ENCODE results near the gene VIT. TPM values are rescaled to one million over a fixed set of nuclear protein-coding genes. Genes with fewer than 3 reads are reported as not detected.
A peak's percentile ranks its signal among the peaks of the same experiment; 100 is the strongest.

The VIT gene
- total RNA-seq, 1 experiment from 2014 or later: not detected

DNA sequence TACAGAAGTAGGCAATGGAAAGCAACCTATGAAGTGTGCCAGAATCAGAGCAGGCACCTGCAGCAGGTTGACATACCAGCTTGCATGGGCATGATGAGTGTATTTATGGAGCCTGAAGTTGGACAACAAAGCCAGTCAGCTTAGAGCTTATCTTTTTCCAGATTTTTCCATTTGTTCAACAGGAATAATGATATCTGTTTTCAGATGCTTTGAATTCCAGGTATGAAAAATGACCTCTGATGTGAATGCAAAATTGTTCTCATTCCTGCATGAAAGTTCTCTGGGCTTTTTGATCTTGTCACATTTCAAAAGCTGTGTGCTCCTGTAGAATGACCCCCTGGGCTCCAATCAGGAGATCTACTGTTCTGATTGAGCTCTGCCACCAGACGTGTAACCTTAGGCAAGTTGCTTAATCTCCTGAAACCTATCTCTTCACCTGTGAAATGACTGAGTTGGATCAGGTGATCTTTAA, 38.2 kb upstream of the VIT start:
- Histone ChIP-seq H3K9me3 (ENCODE audit: insufficient read depth, low read depth) (0 out of 2 replicates have a peak, but pooled peaks cover 3% of the 10 kb centered on the region), H3K4me1 (replicated peaks; ENCODE audit: insufficient read depth) (peaks cover 19% of the 10 kb centered on the region), H3K36me3 (ENCODE audit: low read depth) (no peaks in the 10 kb centered on the region), H3K4me2 (no peak overlapping the region), H3F3A (ENCODE audit: insufficient read depth, low read depth) (peaks cover 8% of the 10 kb centered on the region; the same call in 1 of the 2 replicates), H2AFZ (no peak overlapping the region), H3K4me3 (no peak overlapping the region), H3K27ac (0 out of 2 replicates have a peak overlapping the region, but pooled peaks have one; percentile 2), H3K27me3 (ENCODE audit: insufficient read depth, low read depth) (no peaks in the 10 kb centered on the region), H3K79me2 (ENCODE audit: low read depth) (no peaks in the 10 kb centered on the region), H3K9me2 (ENCODE audit: insufficient read depth) (no peaks in the 10 kb centered on the region), H4K20me1 (ENCODE audit: insufficient read depth) (no peaks in the 10 kb centered on the region)
- peak; percentile 31 to 77 for DNase-seq
- ChIA-PET POLR2A (ENCODE audit: unreplicated experiment) (interaction anchor here (0.6 to 0.7 kb wide), 2 partner anchors 8 to 81 kb away, joined by 3 read pairs; no protein-coding TSS in a partner anchor), CTCF (no interaction called here)
- no TSS peak for BruUV-seq (replicated peaks)
- intact Hi-C loops (cut with micrococcal nuclease; ENCODE audit: unreplicated experiment): no loop called here
- TF ChIP-seq, protein P1, sequence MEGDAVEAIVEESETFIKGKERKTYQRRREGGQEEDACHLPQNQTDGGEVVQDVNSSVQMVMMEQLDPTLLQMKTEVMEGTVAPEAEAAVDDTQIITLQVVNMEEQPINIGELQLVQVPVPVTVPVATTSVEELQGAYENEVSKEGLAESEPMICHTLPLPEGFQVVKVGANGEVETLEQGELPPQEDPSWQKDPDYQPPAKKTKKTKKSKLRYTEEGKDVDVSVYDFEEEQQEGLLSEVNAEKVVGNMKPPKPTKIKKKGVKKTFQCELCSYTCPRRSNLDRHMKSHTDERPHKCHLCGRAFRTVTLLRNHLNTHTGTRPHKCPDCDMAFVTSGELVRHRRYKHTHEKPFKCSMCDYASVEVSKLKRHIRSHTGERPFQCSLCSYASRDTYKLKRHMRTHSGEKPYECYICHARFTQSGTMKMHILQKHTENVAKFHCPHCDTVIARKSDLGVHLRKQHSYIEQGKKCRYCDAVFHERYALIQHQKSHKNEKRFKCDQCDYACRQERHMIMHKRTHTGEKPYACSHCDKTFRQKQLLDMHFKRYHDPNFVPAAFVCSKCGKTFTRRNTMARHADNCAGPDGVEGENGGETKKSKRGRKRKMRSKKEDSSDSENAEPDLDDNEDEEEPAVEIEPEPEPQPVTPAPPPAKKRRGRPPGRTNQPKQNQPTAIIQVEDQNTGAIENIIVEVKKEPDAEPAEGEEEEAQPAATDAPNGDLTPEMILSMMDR (conservative IDR thresholded peaks at IDR 0.05): no peak
- TF ChIP-seq EZH2 (IDR thresholded peaks at IDR 0.05; ENCODE audit: low read depth): no peak

DNA sequence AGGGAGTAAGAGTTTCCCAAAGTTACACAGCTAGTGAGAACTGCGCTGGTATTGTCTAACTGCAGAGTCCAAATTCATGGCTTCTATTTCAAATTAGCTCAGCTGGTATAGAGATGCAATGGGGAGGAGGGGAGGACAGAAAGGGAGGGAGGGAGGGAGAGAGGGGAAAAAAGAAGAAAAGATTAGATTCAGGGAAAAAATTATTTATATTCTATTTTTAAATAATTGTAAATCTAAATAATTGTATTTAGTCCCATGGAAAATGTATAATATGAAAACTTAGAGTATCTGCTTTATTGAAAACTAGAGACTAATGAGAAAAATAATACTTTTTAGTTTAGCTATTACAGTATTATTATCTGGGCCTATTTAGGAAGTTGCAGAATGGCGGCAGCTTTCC, 37.3 kb upstream of the VIT start:
- no TSS peak for BruUV-seq (replicated peaks)
- H3K9me3 ChIP-seq (ENCODE audit: insufficient read depth, low read depth): 0 out of 2 replicates have a peak, but pooled peaks cover 3% of the 10 kb centered on the region
- CTCF ChIA-PET: interaction anchor here (0.7 kb wide), 1 partner anchor 126 kb away, joined by 3 read pairs; no protein-coding TSS in a partner anchor
- H3K4me1 ChIP-seq (replicated peaks; ENCODE audit: insufficient read depth): peaks cover 24% of the 10 kb centered on the region
- no peak overlapping the region for H3K27ac ChIP-seq
- H3K9me2 ChIP-seq (ENCODE audit: insufficient read depth): no peaks in the 10 kb centered on the region
- no peak overlapping the region for H3K4me3 ChIP-seq
- H3K4me2 ChIP-seq: no peak overlapping the region
- H3F3A ChIP-seq (ENCODE audit: insufficient read depth, low read depth): peaks cover 8% of the 10 kb centered on the region; the same call in 1 of the 2 replicates
- POLR2A ChIA-PET (ENCODE audit: unreplicated experiment): interaction anchor here (0.7 kb wide), 1 partner anchor 9 kb away, joined by 3 read pairs; no protein-coding TSS in a partner anchor
- H4K20me1 ChIP-seq (ENCODE audit: insufficient read depth): no peaks in the 10 kb centered on the region
- no peak overlapping the region for H2AFZ ChIP-seq
- no peaks in the 10 kb centered on the region for H3K27me3 ChIP-seq (ENCODE audit: insufficient read depth, low read depth)
- no peak for DNase-seq
- H3K36me3 ChIP-seq (ENCODE audit: low read depth): no peaks in the 10 kb centered on the region
- TF ChIP-seq EZH2 (IDR thresholded peaks at IDR 0.05; ENCODE audit: low read depth): no peak
- H3K79me2 ChIP-seq (ENCODE audit: low read depth): no peaks in the 10 kb centered on the region
- intact Hi-C loops (cut with micrococcal nuclease; ENCODE audit: unreplicated experiment): no loop called here

DNA sequence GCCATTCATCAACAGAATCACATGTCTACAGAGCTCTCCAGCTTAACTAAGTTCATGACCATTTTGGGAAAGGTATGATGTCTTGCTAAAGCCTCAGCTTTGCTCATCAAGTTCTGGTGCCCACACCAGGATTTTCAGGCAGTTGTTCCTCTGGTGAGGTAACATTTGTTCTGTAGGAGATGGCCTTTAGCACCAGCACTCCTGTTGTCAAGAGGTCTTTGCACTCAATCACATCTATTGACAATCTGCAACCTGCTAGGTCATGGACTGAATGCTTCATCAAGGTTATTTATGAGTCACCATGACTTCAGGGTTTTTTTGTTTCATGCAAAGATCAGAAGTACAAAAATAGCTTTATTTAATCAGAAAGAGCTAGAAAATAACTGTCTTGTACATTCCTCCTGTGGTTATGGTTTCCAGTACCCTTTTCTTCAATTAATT, 36.6 kb upstream of the VIT start:
- intact Hi-C loops (cut with micrococcal nuclease; ENCODE audit: unreplicated experiment): loop anchor here (5.0 to 10.0 kb wide), 2 partner anchors 98 to 195 kb away; no protein-coding TSS in a partner anchor
- ChIA-PET POLR2A (ENCODE audit: unreplicated experiment) (no interaction called here), CTCF (interaction anchor here (0.5 to 0.7 kb wide), 2 partner anchors 97 to 126 kb away, joined by 3 to 8 read pairs; no protein-coding TSS in a partner anchor)
- H3K9me2 ChIP-seq (ENCODE audit: insufficient read depth): no peaks in the 10 kb centered on the region
- TF ChIP-seq, protein P1 (conservative IDR thresholded peaks at IDR 0.05): no peak
- TF ChIP-seq EZH2 (IDR thresholded peaks at IDR 0.05; ENCODE audit: low read depth): no peak
- no peaks in the 10 kb centered on the region for H3K27me3 ChIP-seq (ENCODE audit: insufficient read depth, low read depth)
- peak overlapping the region; percentile 39; the same call in 1 of the 2 replicates for H3K27ac ChIP-seq
- H3F3A ChIP-seq (ENCODE audit: insufficient read depth, low read depth): peaks cover 8% of the 10 kb centered on the region; the same call in 1 of the 2 replicates
- no peaks in the 10 kb centered on the region for H4K20me1 ChIP-seq (ENCODE audit: insufficient read depth)
- H3K36me3 ChIP-seq (ENCODE audit: low read depth): no peaks in the 10 kb centered on the region
- H3K9me3 ChIP-seq (ENCODE audit: insufficient read depth, low read depth): 0 out of 2 replicates have a peak, but pooled peaks cover 3% of the 10 kb centered on the region
- DNase-seq: peak in 1 of 2 experiments; percentile 49
- no TSS peak for BruUV-seq (replicated peaks)
- peak overlapping the region; percentile 35; the same call in 1 of the 2 replicates for H2AFZ ChIP-seq
- peak overlapping the region; percentile 11; the same call in 1 of the 2 replicates for H3K4me2 ChIP-seq
- H3K79me2 ChIP-seq (ENCODE audit: low read depth): no peaks in the 10 kb centered on the region
- H3K4me3 ChIP-seq: no peak overlapping the region
- peaks cover 24% of the 10 kb centered on the region for H3K4me1 ChIP-seq (replicated peaks; ENCODE audit: insufficient read depth)
